GM10266 (cell line): ENCODE data around the gene AHSG.

Source experiments
- DNase-seq: peaks from one replicate; pipeline ENCODE4 v3.0.0; 2012; ENCODE audit errors: extremely low spot score
- CTCF ChIP-seq: IDR thresholded peaks from 2 replicates; pipeline ENCODE4 v1.5.1; 2012; ENCODE audit warnings: mild to moderate bottlenecking, low read depth; ENCODE audit not compliant: control insufficient read depth, insufficient read depth; ENCODE audit errors: missing control alignments

AHSG gene

GRCh38 chr3:186614266-186614596 lies 1.4 kb downstream of the AHSG start:
- TF ChIP-seq CTCF, result no peak
- DNase-seq, result no peak

DNA sequence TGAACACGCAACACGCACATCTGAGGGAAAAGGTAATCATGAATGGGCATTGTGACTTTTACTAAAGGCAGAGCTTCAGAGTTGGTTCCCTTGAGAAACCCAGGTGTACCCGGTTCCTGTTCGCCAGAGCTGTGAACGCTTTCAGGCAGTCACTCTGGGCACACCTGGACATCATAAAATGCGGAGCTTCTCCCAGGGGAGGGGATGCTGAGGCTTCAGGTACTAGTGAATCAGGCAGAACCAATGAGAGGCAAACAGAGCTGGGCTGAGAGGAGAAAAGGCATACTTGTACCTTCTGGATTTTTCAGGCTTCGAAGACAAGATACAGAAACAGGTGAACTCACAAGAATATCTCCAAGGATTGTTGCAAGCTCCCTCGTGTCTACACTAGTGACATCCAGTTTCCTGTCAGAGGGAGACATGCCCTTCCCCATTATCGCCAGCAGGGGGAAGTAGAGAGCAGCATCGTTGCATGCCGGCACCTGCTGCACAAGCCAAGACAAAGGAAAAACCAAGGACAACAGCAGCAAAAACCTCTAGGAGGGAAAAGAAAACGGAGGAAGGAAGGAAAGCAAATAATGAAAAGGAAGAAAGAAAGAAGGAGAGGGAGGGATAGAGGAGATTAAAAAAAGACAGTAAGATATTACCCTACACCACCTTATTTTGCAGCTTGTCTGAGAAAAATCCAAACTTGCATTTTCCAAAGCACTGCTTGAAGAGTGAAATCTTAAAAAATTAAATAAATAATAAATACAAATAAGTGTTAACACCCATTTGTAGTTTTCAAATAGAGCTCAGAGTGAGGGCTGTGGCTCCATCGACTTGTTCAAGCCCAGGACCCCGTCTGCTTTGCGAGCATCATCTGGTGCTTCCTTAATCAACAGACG lies 2.0 kb downstream of the AHSG start:
- DNase-seq, result peak; percentile 88
- TF ChIP-seq CTCF, result peak; percentile 100

- TF ChIP-seq CTCF, result no peak
- no peak for DNase-seq
These were observed 3.4 kb downstream of the AHSG start for GRCh38 chr3:186616299-186616617.

- DNase-seq, result peak; percentile 91
- peak; percentile 99 for TF ChIP-seq CTCF
These were observed 4.4 kb downstream of the AHSG start for GRCh38 chr3:186617036-186617946.

GRCh38 chr3:186618318-186618938 lies 5.6 kb downstream of the AHSG start:
- TF ChIP-seq CTCF, result no peak
- no peak for DNase-seq

- TF ChIP-seq CTCF, result no peak
- no peak for DNase-seq
These were observed 6.9 kb downstream of the AHSG start for GRCh38 chr3:186619787-186620212.
